Spleen (tissue), 7 donors: ENCODE results near the gene CAMTA1.

Source experiments
- POLR2A ChIP-seq, 3 donors: fragments of 450-650 bp; IDR thresholded peaks; one replicate each; pipeline ENCODE4 v1.5.1; 2017; ENCODE audit warnings: antibody characterized with exemption in 3 of 3, mild to moderate bottlenecking in 1 of 3
- POLR2AphosphoS5 ChIP-seq, 3 donors: sonication (generic); formaldehyde crosslinking; IDR thresholded peaks; one replicate each; pipeline ENCODE4 v1.5.1; 2017; ENCODE audit warnings: antibody characterized with exemption in 3 of 3
- TF ChIP-seq, protein P1 (sequence below), 11 experiments: fragments of 200-600 bp in 7 of 11; fragments of 450-650 bp in 4 of 11; sonication (generic) in 4 of 11; IDR thresholded peaks in 8 of 11; conservative IDR thresholded peaks in 3 of 11; 1 replicate in 7 of 11; 2 replicates in 4 of 11; pipeline versions ENCODE4 v1.4.0 to v1.8.0; 2016 to 2021; ENCODE audit warnings: antibody characterized with exemption in 11 of 11, inconsistent platforms in 4 of 11, mild to moderate bottlenecking in 1 of 11
- donor health status: DM: no; HTN: no; CAD: no; lungs with moderate emphysema.
- donor health status: DM: no; HTN: no; CAD: no.
- donor health status: DM: no; HTN: no; CAD: no.

- TF ChIP-seq, protein P1, sequence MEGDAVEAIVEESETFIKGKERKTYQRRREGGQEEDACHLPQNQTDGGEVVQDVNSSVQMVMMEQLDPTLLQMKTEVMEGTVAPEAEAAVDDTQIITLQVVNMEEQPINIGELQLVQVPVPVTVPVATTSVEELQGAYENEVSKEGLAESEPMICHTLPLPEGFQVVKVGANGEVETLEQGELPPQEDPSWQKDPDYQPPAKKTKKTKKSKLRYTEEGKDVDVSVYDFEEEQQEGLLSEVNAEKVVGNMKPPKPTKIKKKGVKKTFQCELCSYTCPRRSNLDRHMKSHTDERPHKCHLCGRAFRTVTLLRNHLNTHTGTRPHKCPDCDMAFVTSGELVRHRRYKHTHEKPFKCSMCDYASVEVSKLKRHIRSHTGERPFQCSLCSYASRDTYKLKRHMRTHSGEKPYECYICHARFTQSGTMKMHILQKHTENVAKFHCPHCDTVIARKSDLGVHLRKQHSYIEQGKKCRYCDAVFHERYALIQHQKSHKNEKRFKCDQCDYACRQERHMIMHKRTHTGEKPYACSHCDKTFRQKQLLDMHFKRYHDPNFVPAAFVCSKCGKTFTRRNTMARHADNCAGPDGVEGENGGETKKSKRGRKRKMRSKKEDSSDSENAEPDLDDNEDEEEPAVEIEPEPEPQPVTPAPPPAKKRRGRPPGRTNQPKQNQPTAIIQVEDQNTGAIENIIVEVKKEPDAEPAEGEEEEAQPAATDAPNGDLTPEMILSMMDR (IDR thresholded peaks at IDR 0.05 in 8 of 11, conservative IDR thresholded peaks at IDR 0.05 in 3 of 11), result no peak
- no peak for TF ChIP-seq POLR2AphosphoS5 (IDR thresholded peaks at IDR 0.05)
- TF ChIP-seq POLR2A (IDR thresholded peaks at IDR 0.05), result no peak
These were observed 392.3 kb downstream of the CAMTA1 start for GRCh38 chr1:7177438-7178146.
